Mesothelial cell of epicardium (in vitro differentiated cells): ENCODE data around the gene C2CD5. TPM values are rescaled to one million over a fixed set of nuclear protein-coding genes. Genes with fewer than 3 reads are reported as not detected.

ENCODE experiments used
- DNase-seq, 2 experiments: peaks; one replicate each; pipeline ENCODE4 v3.0.0; 2021; ENCODE audit warnings: low spot score in 2 of 2; ENCODE audit not compliant: unreplicated experiment in 2 of 2
- H3K27ac Mint-ChIP-seq: 2 replicates; pipeline ENCODE4 v1.8.0; 2021; ENCODE audit warnings: mixed read lengths
- H3K27me3 Mint-ChIP-seq: 2 replicates; pipeline ENCODE4 v1.8.0; 2021; ENCODE audit warnings: low read depth, mixed read lengths
- H3K36me3 Mint-ChIP-seq: 2 replicates; pipeline ENCODE4 v1.8.0; 2021; ENCODE audit warnings: mixed read lengths
- H3K4me1 Mint-ChIP-seq: 2 replicates; pipeline ENCODE4 v1.8.0; 2021; ENCODE audit warnings: mixed read lengths
- H3K4me3 Mint-ChIP-seq: 2 replicates; pipeline ENCODE4 v1.8.0; 2021; ENCODE audit warnings: mild to moderate bottlenecking, moderate library complexity, mixed read lengths
- H3K9me3 Mint-ChIP-seq: 2 replicates; pipeline ENCODE4 v1.8.0; 2021; ENCODE audit warnings: mixed read lengths
- CTCF ChIP-seq: fragments of 200-600 bp; sonication (generic); IDR thresholded peaks from one replicate; pipeline ENCODE4 v1.5.0; 2021; ENCODE audit warnings: antibody characterized with exemption; ENCODE audit not compliant: unreplicated experiment
- total RNA-seq: library from RNA; stranded (reverse); gene quantifications from 3 replicates; pipeline ENCODE4 v1.2.1, GENCODE V29; 2021

Gene C2CD5
- total RNA-seq, 1 donor from 2014 or later = 46.0 TPM

- Mint-ChIP-seq H3K9me3 (no peaks in the 10 kb centered on the region), H3K4me1 (no peaks in the 10 kb centered on the region), H3K4me3 (no peak overlapping the region), H3K27me3 (no peaks in the 10 kb centered on the region), H3K27ac (no peak overlapping the region), H3K36me3 (peaks cover 18% of the 10 kb centered on the region)
- no peak for DNase-seq
- no peak for TF ChIP-seq CTCF
Measured at GRCh38 chr12:22467190-22467589, 77.2 kb downstream of the C2CD5 start.

GRCh38 chr12:22463306-22463705 lies 81.0 kb downstream of the C2CD5 start:
- H3K27me3 Mint-ChIP-seq = no peaks in the 10 kb centered on the region
- H3K4me1 Mint-ChIP-seq = no peaks in the 10 kb centered on the region
- H3K4me3 Mint-ChIP-seq = no peak overlapping the region
- DNase-seq = no peak
- H3K9me3 Mint-ChIP-seq = no peaks in the 10 kb centered on the region
- TF ChIP-seq CTCF = no peak
- no peak overlapping the region for H3K27ac Mint-ChIP-seq
- peaks cover 4% of the 10 kb centered on the region for H3K36me3 Mint-ChIP-seq

- H3K4me3 Mint-ChIP-seq = no peak overlapping the region
- no peak for TF ChIP-seq CTCF
Measured at GRCh38 chr12:22461786-22462185, 82.6 kb downstream of the C2CD5 start.

GRCh38 chr12:22459838-22460490 lies 84.4 kb downstream of the C2CD5 start:
- Mint-ChIP-seq H3K27me3 (no peaks in the 10 kb centered on the region), H3K4me1 (peaks cover 6% of the 10 kb centered on the region), H3K36me3 (no peaks in the 10 kb centered on the region), H3K27ac (no peak overlapping the region), H3K4me3 (no peak overlapping the region), H3K9me3 (no peaks in the 10 kb centered on the region)
- peak; percentile 65 for TF ChIP-seq CTCF
- DNase-seq = no peak

More at GRCh38 chr12:22461786-22462185, 82.6 kb downstream of the C2CD5 start:
- DNase-seq = no peak
- Mint-ChIP-seq H3K27me3 (no peaks in the 10 kb centered on the region), H3K4me1 (peaks cover 6% of the 10 kb centered on the region), H3K36me3 (no peaks in the 10 kb centered on the region), H3K9me3 (no peaks in the 10 kb centered on the region), H3K27ac (no peak overlapping the region)

GRCh38 chr12:22458298-22458937 lies 85.9 kb downstream of the C2CD5 start:
- H3K4me3 Mint-ChIP-seq = no peak overlapping the region
- no peaks in the 10 kb centered on the region for H3K9me3 Mint-ChIP-seq
- H3K27me3 Mint-ChIP-seq = no peaks in the 10 kb centered on the region
- TF ChIP-seq CTCF = no peak
- H3K4me1 Mint-ChIP-seq = peaks cover 6% of the 10 kb centered on the region
- H3K36me3 Mint-ChIP-seq = no peaks in the 10 kb centered on the region
- no peak overlapping the region for H3K27ac Mint-ChIP-seq
- no peak for DNase-seq
